RWPE1 (cell line): Measurements from ENCODE around the gene ACVR2A.

Source experiments
- CTCF ChIA-PET: fragments of 350-600 bp; sonication (Branson Sonifier 250); formaldehyde crosslinking; extraction: SDS; loops from one replicate; lab custom pipeline; 2021; lab: Yijun Ruan, JAX
- POLR2A ChIA-PET: fragments of 400-600 bp; formaldehyde crosslinking; extraction: SDS; loops from one replicate; lab custom pipeline; 2020; ENCODE audit warnings: antibody characterized with exemption; ENCODE audit not compliant: low non-redundant PET; lab: Yijun Ruan, JAX
- DNase-seq: peaks from one replicate; pipeline ENCODE4 v3.0.0; 2012; ENCODE audit warnings: low spot score
- H3K27ac ChIP-seq: fragments of 450-650 bp; 2 replicates; pipeline ENCODE4 v1.5.1; 2017
- TF ChIP-seq, protein P1 (sequence below): fragments of 450-650 bp; conservative IDR thresholded peaks from 2 replicates; pipeline ENCODE4 v1.5.1; 2017; ENCODE audit warnings: low read depth, mild to moderate bottlenecking

The ACVR2A gene

GRCh38 chr2:147882631-147883030 lies 37.8 kb downstream of the ACVR2A start:
- CTCF ChIA-PET = no interaction called here
- POLR2A ChIA-PET = no interaction called here
- TF ChIP-seq, protein P1, sequence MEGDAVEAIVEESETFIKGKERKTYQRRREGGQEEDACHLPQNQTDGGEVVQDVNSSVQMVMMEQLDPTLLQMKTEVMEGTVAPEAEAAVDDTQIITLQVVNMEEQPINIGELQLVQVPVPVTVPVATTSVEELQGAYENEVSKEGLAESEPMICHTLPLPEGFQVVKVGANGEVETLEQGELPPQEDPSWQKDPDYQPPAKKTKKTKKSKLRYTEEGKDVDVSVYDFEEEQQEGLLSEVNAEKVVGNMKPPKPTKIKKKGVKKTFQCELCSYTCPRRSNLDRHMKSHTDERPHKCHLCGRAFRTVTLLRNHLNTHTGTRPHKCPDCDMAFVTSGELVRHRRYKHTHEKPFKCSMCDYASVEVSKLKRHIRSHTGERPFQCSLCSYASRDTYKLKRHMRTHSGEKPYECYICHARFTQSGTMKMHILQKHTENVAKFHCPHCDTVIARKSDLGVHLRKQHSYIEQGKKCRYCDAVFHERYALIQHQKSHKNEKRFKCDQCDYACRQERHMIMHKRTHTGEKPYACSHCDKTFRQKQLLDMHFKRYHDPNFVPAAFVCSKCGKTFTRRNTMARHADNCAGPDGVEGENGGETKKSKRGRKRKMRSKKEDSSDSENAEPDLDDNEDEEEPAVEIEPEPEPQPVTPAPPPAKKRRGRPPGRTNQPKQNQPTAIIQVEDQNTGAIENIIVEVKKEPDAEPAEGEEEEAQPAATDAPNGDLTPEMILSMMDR = no peak
- no peak for DNase-seq
- no peak overlapping the region for H3K27ac ChIP-seq

GRCh38 chr2:147884830-147885229 lies 40.0 kb downstream of the ACVR2A start:
- DNase-seq = no peak
- no peak overlapping the region for H3K27ac ChIP-seq
- TF ChIP-seq, protein P1 = no peak
- ChIA-PET POLR2A (no interaction called here), CTCF (no interaction called here)

DNA sequence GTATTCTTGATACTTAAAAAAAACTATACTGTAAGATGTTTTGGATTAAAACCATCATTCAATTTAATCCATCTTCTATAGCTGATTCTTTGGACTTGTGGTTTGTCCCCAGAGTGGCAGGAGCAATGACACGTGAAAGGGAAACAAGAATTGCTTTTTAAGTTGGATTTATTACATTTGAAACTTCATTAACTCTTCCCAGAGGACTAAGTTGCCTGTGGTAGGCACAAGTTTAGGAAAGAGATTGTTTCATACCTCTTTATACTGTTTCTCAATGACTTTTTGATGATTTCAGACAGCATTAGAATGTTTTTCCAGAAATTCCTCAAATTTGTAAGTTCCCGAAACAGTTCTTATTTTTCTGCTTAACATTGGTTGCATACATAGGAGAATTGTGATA lies 41.3 kb downstream of the ACVR2A start:
- TF ChIP-seq, protein P1 = no peak
- DNase-seq = no peak
- ChIA-PET CTCF (no interaction called here), POLR2A (no interaction called here)
- no peak overlapping the region for H3K27ac ChIP-seq

DNA sequence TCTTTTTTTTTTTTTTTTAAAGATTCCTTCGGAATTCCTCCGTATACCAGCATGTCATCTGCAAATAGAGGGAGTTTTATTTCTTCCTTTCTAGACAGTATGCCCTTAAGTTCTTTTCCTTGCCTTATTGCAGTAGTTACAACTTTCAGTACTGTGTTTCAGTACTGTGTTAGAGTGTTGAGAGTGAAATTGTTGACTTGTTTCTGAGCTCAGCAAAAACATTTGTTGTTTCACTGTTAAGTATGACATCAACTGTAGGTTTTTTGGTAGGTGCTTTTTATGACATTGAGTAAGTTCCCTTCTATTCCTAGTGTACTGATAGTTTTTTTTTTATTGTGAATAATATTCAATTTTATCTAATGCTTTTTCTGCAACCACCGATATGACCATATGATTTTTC lies 43.9 kb downstream of the ACVR2A start:
- ChIA-PET POLR2A (no interaction called here), CTCF (no interaction called here)
- no peak overlapping the region for H3K27ac ChIP-seq
- no peak for DNase-seq
- TF ChIP-seq, protein P1 = no peak

DNA sequence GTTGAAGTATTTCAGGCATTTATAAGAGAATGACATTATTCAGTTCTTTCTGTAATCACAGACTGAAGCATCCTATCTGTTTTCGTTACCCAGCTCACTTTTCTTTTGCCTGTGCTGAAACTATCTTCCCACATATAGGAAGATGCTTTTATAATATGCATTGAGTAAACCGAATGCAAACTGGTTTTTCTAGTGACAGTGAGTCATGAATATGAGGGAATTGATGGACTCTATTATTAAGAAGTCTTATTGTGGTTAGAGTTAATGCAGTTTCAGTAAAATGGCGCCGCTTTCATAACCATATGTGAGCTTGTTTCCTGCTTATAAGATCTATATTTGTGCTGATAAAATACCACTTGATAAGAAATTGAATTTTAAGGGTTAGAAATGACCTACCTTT lies 59.2 kb downstream of the ACVR2A start:
- DNase-seq = peak; percentile 12
- ChIA-PET CTCF (no interaction called here), POLR2A (no interaction called here)
- no peak overlapping the region for H3K27ac ChIP-seq
- TF ChIP-seq, protein P1 = no peak

DNA sequence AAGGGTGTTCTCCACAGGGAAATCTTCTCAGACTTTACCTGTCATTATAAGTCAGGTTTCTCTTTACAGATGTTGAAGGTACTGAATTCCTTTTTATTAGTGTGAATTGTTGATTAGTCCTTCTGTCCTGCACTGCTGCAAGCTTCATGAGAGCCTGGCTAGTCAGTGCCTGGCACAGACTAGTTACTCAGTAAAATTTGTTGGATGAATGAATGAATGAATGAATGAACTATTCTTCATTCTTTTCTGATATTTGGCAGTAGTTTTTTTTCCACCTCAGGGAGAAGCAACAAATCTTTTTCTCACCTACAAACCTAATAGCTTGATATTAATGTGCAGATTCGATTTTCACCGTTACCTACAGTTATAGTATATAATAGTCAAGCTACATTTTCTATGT lies 64.3 kb downstream of the ACVR2A start:
- DNase-seq = no peak
- TF ChIP-seq, protein P1 = no peak
- H3K27ac ChIP-seq = no peak overlapping the region
- POLR2A ChIA-PET = no interaction called here
- CTCF ChIA-PET = interaction anchor here (0.5 to 0.7 kb wide), 3 partner anchors 397 to 1017 kb away, joined by 3 read pairs; no protein-coding TSS in a partner anchor
